CD14-positive monocyte (primary cell): ENCODE data around the gene FLYWCH2. TPM values are rescaled to one million over a fixed set of nuclear protein-coding genes. Genes with fewer than 3 reads are reported as not detected.

ENCODE experiments used
- DNase-seq, 3 donors: peaks; one replicate each; pipeline ENCODE4 v3.0.0-alpha.2; 2011 to 2022
- H2AFZ ChIP-seq: 2 replicates; pipeline ENCODE4 v1.6.0; 2012; ENCODE audit warnings: mild to moderate bottlenecking, low read depth, low read length, inconsistent platforms; ENCODE audit not compliant: insufficient read depth, poor library complexity, severe bottlenecking
- H3K27ac ChIP-seq, 2 donors: 1 replicate in 1 of 2; 2 replicates in 1 of 2; pipeline ENCODE4 v1.5.1; 2012 to 2013; ENCODE audit warnings: low read length in 2 of 2, control low read depth in 1 of 2, inconsistent platforms in 1 of 2, low read depth in 1 of 2, mild to moderate bottlenecking in 1 of 2
- H3K27me3 ChIP-seq, 2 donors: one replicate each; pipeline versions ENCODE4 v1.6.0 to v1.6.1; 2011 to 2013; ENCODE audit warnings: low read length in 2 of 2; ENCODE audit not compliant: control insufficient read depth in 2 of 2, insufficient read depth in 2 of 2
- H3K36me3 ChIP-seq, 2 donors: replicated peaks in 1 of 2; 1 replicate in 1 of 2; 2 replicates in 1 of 2; pipeline versions ENCODE4 v1.5.1 to v1.6.1; 2012 to 2013; ENCODE audit warnings: low read length in 2 of 2, control low read depth in 1 of 2, inconsistent platforms in 1 of 2, mild to moderate bottlenecking in 1 of 2; ENCODE audit not compliant: insufficient read depth in 2 of 2, control insufficient read depth in 1 of 2
- H3K4me1 ChIP-seq, 2 donors: 1 replicate in 1 of 2; 2 replicates in 1 of 2; pipeline versions ENCODE4 v1.5.1 to v1.6.1; 2012 to 2013; ENCODE audit warnings: low read length in 2 of 2, control low read depth in 1 of 2, inconsistent platforms in 1 of 2, mild to moderate bottlenecking in 1 of 2, moderate library complexity in 1 of 2; ENCODE audit not compliant: insufficient read depth in 2 of 2, control insufficient read depth in 1 of 2
- H3K4me2 ChIP-seq: replicated peaks from 2 replicates; pipeline ENCODE3; 2012; ENCODE audit warnings: low read length, moderate library complexity, mild to moderate bottlenecking; ENCODE audit not compliant: poor library complexity, severe bottlenecking; ENCODE audit errors: extremely low read depth
- H3K4me3 ChIP-seq, 3 experiments: fragments of 200-600 bp in 1 of 3; sonication (generic) in 1 of 3; replicated peaks in 1 of 3; 1 replicate in 2 of 3; 2 replicates in 1 of 3; pipeline ENCODE4 v1.5.1; 2011 to 2013; ENCODE audit warnings: low read length in 3 of 3, mild to moderate bottlenecking in 3 of 3, control low read depth in 2 of 3, low read depth in 2 of 3, inconsistent platforms in 1 of 3, moderate library complexity in 1 of 3
- H3K79me2 ChIP-seq: 2 replicates; pipeline ENCODE4 v1.6.0; 2012; ENCODE audit warnings: mild to moderate bottlenecking, control low read depth, inconsistent platforms, low read length, moderate library complexity; ENCODE audit not compliant: insufficient read depth
- H3K9ac ChIP-seq: 2 replicates; pipeline ENCODE4 v1.6.0; 2017; ENCODE audit warnings: low read length, mild to moderate bottlenecking; ENCODE audit not compliant: insufficient read depth, poor library complexity, severe bottlenecking
- H3K9me3 ChIP-seq, 2 donors: replicated peaks in 1 of 2; 1 replicate in 1 of 2; 2 replicates in 1 of 2; pipeline versions ENCODE4 v1.5.1 to v1.6.1; 2012 to 2013; ENCODE audit warnings: low read length in 2 of 2, control low read depth in 1 of 2; ENCODE audit not compliant: control insufficient read depth in 1 of 2, insufficient read depth in 1 of 2
- H4K20me1 ChIP-seq: 2 replicates; pipeline ENCODE4 v1.6.0; 2012; ENCODE audit warnings: mild to moderate bottlenecking, low read length, control low read depth, moderate library complexity; ENCODE audit not compliant: insufficient read depth
- H3K27ac Mint-ChIP-seq, 7 donors: one replicate each; pipeline ENCODE4 v1.8.0; 2020; ENCODE audit warnings: mild to moderate bottlenecking in 7 of 7, mixed read lengths in 7 of 7, moderate library complexity in 6 of 7, inconsistent platforms in 2 of 7
- H3K27me3 Mint-ChIP-seq, 3 donors: one replicate each; pipeline ENCODE4 v1.8.0; 2021 to 2022; ENCODE audit warnings: low read depth in 3 of 3, mild to moderate bottlenecking in 3 of 3, mixed read lengths in 3 of 3, moderate library complexity in 3 of 3, inconsistent platforms in 1 of 3
- H3K36me3 Mint-ChIP-seq, 2 donors: one replicate each; pipeline ENCODE4 v1.8.0; 2020; ENCODE audit warnings: mixed read lengths in 2 of 2, inconsistent platforms in 1 of 2, mild to moderate bottlenecking in 1 of 2
- H3K4me1 Mint-ChIP-seq: one replicate; pipeline ENCODE4 v1.8.0; 2020; ENCODE audit warnings: mild to moderate bottlenecking, mixed read lengths
- H3K4me3 Mint-ChIP-seq, 2 donors: one replicate each; pipeline ENCODE4 v1.8.0; 2020; ENCODE audit warnings: mild to moderate bottlenecking in 2 of 2, mixed read lengths in 2 of 2, moderate library complexity in 1 of 2
- H3K9me3 Mint-ChIP-seq, 7 donors: one replicate each; pipeline ENCODE4 v1.8.0; 2020 to 2022; ENCODE audit warnings: mixed read lengths in 7 of 7, mild to moderate bottlenecking in 6 of 7, moderate library complexity in 6 of 7, inconsistent platforms in 2 of 7
- CTCF ChIP-seq: fragments of 200-600 bp; IDR thresholded peaks from one replicate; pipeline ENCODE4 v1.8.0; 2022; ENCODE audit warnings: antibody characterized with exemption, mild to moderate bottlenecking
- WGBS: methylation state at CpG from one replicate; pipeline ENCODE4 v1.1.5; 2013; ENCODE audit warnings: missing lambda C conversion rate; ENCODE audit not compliant: insufficient coverage; 5-methylcytosine and 5-hydroxymethylcytosine counted together
- intact Hi-C, 2 donors: fragments of 100-400 bp; cut with micrococcal nuclease; formaldehyde crosslinking; loops; one replicate each; pipeline versions ENCODE4 v1.15.0 to v1.15.1; 2023
- polyA plus RNA-seq, 3 donors: library from polyadenylated mRNA; depleted of rRNA in 1 of 3; unstranded in 2 of 3; stranded (reverse) in 1 of 3; fragments of 300-500 nt in 2 of 3; fragments of >200 nt in 1 of 3; fragmentation: Illumina TruSeq in 2 of 3; gene quantifications; 1 replicate in 2 of 3; 2 replicates in 1 of 3; pipeline ENCODE4 v1.2.3, GENCODE V29; 2012 to 2021

FLYWCH2 gene
- polyA plus RNA-seq, 3 donors = 10.9 to 14.8 (median 12.7) TPM

GRCh38 chr16:2919511-2920255, 36.7 kb downstream of the FLYWCH2 start:
- Histone ChIP-seq H4K20me1 (no peaks in the 10 kb centered on the region), H3K4me3 (no peak overlapping the region), H3K36me3 (peaks cover 7 to 11% of the 10 kb centered on the region in 2 donors), H3K27ac (no peak overlapping the region), H3K27me3 (no peaks in the 10 kb centered on the region), H3K4me1 (peaks cover 9 to 15% of the 10 kb centered on the region in 2 donors), H3K9me3 (no peaks in the 10 kb centered on the region), H3K79me2 (no peaks in the 10 kb centered on the region), H2AFZ (no peak overlapping the region), H3K9ac (no peak overlapping the region), H3K4me2 (no peak overlapping the region)
- Mint-ChIP-seq H3K4me3 (no peak overlapping the region), H3K9me3 (peaks cover 0 to 3% (median 0%) of the 10 kb centered on the region in 7 donors), H3K36me3 (peaks cover 23 to 60% of the 10 kb centered on the region in 2 donors), H3K27me3 (peaks cover 0 to 3% (median 0%) of the 10 kb centered on the region in 3 donors), H3K27ac (peak overlapping the region in 4 of 7 donors; percentile 35 to 82 (median 58)), H3K4me1 (peaks cover 15% of the 10 kb centered on the region)
- 21% methylated on average over 8 of the region's 13 CpGs for WGBS
- intact Hi-C loops = loop anchor here (2.0 to 10.0 kb wide), 4 partner anchors 15 to 205 kb away; no protein-coding TSS in a partner anchor
- DNase-seq = peak; percentile 42 to 65 (median 61)
- peak; percentile 91 for TF ChIP-seq CTCF

DNA sequence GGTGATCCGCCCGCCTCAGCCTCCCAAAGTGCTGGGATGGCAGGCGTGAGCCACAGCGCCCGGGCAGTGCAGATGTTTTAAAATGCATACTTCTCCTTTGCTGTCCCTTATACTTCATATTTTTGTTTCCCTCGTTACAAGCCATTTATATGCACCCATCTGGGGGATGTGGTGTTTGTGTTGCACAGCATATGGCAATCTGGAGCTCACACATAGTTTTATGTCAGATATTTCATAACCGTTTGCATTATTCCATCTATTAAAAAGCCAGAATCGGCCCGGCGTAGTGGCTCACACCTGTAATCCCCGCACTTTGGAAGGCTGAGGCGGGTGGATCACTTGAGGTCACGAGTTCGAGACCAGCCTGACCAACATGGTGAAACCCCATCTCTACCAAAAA, 40.5 kb downstream of the FLYWCH2 start:
- H3K4me3 Mint-ChIP-seq = no peak overlapping the region
- no peaks in the 10 kb centered on the region for H3K27me3 Mint-ChIP-seq
- H3K9me3 ChIP-seq = no peaks in the 10 kb centered on the region
- H3K79me2 ChIP-seq = no peaks in the 10 kb centered on the region
- DNase-seq = no peak
- no peaks in the 10 kb centered on the region for H3K27me3 ChIP-seq
- peaks cover 7 to 11% of the 10 kb centered on the region in 2 donors for H3K36me3 ChIP-seq
- no peak overlapping the region for H3K27ac Mint-ChIP-seq
- no peak overlapping the region for H2AFZ ChIP-seq
- H3K27ac ChIP-seq = no peak overlapping the region
- H3K4me1 ChIP-seq = peaks cover 6 to 8% of the 10 kb centered on the region in 2 donors
- peaks cover 15 to 38% of the 10 kb centered on the region in 2 donors for H3K36me3 Mint-ChIP-seq
- H3K9me3 Mint-ChIP-seq = peaks cover 0 to 1% (median 0%) of the 10 kb centered on the region in 7 donors
- H3K4me1 Mint-ChIP-seq = peaks cover 12% of the 10 kb centered on the region
- no peak overlapping the region for H3K9ac ChIP-seq
- WGBS = 95% methylated on average over 5 of the region's 14 CpGs
- intact Hi-C loops = loop anchor here in 1 of 2 donors (5.0 kb wide), 1 partner anchor 86 kb away; no protein-coding TSS in a partner anchor
- peaks cover 6% of the 10 kb centered on the region for H4K20me1 ChIP-seq
- no peak for TF ChIP-seq CTCF
- no peak overlapping the region for H3K4me2 ChIP-seq
- H3K4me3 ChIP-seq = no peak overlapping the region
